ENCODE measurements around the gene SETDB1. TPM values are rescaled to one million over a fixed set of nuclear protein-coding genes. Genes with fewer than 3 reads are reported as not detected.

Gene SETDB1
- polyA plus RNA-seq, 1 of the 3 experiments (the other 2 are of a cell fraction), result 29.9 TPM

- H3K9me3 ChIP-seq, result no peaks in the 10 kb centered on the region
- no peaks in the 10 kb centered on the region for H3K27me3 ChIP-seq (ENCODE audit: insufficient read depth)
- no peak overlapping the region for H3K27ac ChIP-seq (ENCODE audit: low read depth in 2 of 2, low read length in 1 of 2)
- TF ChIP-seq RXRA (IDR thresholded peaks at IDR 0.05; ENCODE audit: borderline replicate concordance, low read depth) (no peak), SIN3A (IDR thresholded peaks at IDR 0.05; ENCODE audit: borderline replicate concordance, low read depth, low read length) (no peak), REST (IDR thresholded peaks at IDR 0.05; ENCODE audit: low read depth, low read length) (no peak), MEF2A (IDR thresholded peaks at IDR 0.05; ENCODE audit: borderline replicate concordance, low read depth) (no peak), CTCF (IDR thresholded peaks at IDR 0.05) (no peak), FOSL2 (IDR thresholded peaks at IDR 0.05; ENCODE audit: borderline replicate concordance, low read depth) (no peak), RAD21 (IDR thresholded peaks at IDR 0.05; ENCODE audit: low read length) (no peak), USF1 (IDR thresholded peaks at IDR 0.05; ENCODE audit: borderline replicate concordance, low read depth) (no peak), POLR2AphosphoS5 (IDR thresholded peaks at IDR 0.05; ENCODE audit: low read depth, low read length) (no peak), SMC3 (IDR thresholded peaks at IDR 0.05; ENCODE audit: low read depth, low read length) (no peak), MXI1 (IDR thresholded peaks at IDR 0.05; ENCODE audit: low read depth, low read length) (no peak), TEAD4 (IDR thresholded peaks at IDR 0.05; ENCODE audit: borderline replicate concordance, insufficient read depth) (no peak), ZBTB33 (IDR thresholded peaks at IDR 0.05; ENCODE audit: borderline replicate concordance, low read depth) (no peak), NRF1 (IDR thresholded peaks at IDR 0.05; ENCODE audit: low read depth, low read length) (no peak), CHD2 (IDR thresholded peaks at IDR 0.05; ENCODE audit: low read length, partially characterized antibody) (no peak), GABPA (IDR thresholded peaks at IDR 0.05; ENCODE audit: low read depth) (no peak), YY1 (IDR thresholded peaks at IDR 0.05; ENCODE audit: low read depth) (no peak)
- TF ChIP-seq, protein P1, sequence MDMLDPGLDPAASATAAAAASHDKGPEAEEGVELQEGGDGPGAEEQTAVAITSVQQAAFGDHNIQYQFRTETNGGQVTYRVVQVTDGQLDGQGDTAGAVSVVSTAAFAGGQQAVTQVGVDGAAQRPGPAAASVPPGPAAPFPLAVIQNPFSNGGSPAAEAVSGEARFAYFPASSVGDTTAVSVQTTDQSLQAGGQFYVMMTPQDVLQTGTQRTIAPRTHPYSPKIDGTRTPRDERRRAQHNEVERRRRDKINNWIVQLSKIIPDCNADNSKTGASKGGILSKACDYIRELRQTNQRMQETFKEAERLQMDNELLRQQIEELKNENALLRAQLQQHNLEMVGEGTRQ (IDR thresholded peaks at IDR 0.05; ENCODE audit: borderline replicate concordance, low read depth, low read length), result no peak
- no peaks in the 10 kb centered on the region for H3K79me2 ChIP-seq (ENCODE audit: insufficient read depth)
- no peak overlapping the region for H2AFZ ChIP-seq (ENCODE audit: low read depth)
- no peak for DNase-seq
- H3K4me2 ChIP-seq, result no peak overlapping the region
- no peaks in the 10 kb centered on the region for H3K9me2 ChIP-seq
- POLR2A ChIA-PET, result no interaction called here
- CTCF ChIA-PET, result interaction anchor here (0.6 to 15.9 kb wide), 4 partner anchors 7 to 718 kb away, joined by 3 to 371 read pairs (median 41); partner anchors contain the start of genes ANXA9, CERS2, MINDY1 and SETDB1
- H4K20me1 ChIP-seq (ENCODE audit: insufficient read depth), result no peaks in the 10 kb centered on the region
- no peaks in the 10 kb centered on the region; a peak in 1 of 4 replicates for H3K4me1 ChIP-seq (ENCODE audit: control insufficient read depth in 1 of 2, insufficient read depth in 2 of 2, low read depth in 1 of 2, low read length in 1 of 2)
- peaks cover 0 to 11% of the 10 kb centered on the region in 2 experiments for H3K36me3 ChIP-seq (replicated peaks in 1 of 2; ENCODE audit: control insufficient read depth in 1 of 2, insufficient read depth in 2 of 2, low read length in 1 of 2)
- H3F3A ChIP-seq (replicated peaks; ENCODE audit: insufficient read depth), result no peaks in the 10 kb centered on the region
- no peak overlapping the region for H3K4me3 ChIP-seq (ENCODE audit: low read depth in 2 of 2, low read length in 1 of 2)
- 69% methylated on average over 4 of the region's 5 CpGs for WGBS (ENCODE audit: low lambda C conversion rate)
- no peak overlapping the region for H3K9ac ChIP-seq
These were observed 71.8 kb downstream of the SETDB1 start for GRCh38 chr1:150997949-150998348.
